ENCODE measurements around the gene PFN1. TPM values are rescaled to one million over a fixed set of nuclear protein-coding genes. Genes with fewer than 3 reads are reported as not detected.

PFN1 gene
- total and polyA plus RNA-seq, 2 of the 8 experiments (the other 6 are each of a cell fraction or from before 2014, with no cell fraction given): 1,355 to 1,949 TPM

- Histone ChIP-seq H3K4me3 (ENCODE audit: extremely low read depth in 1 of 4, insufficient read depth in 2 of 4, low read depth in 3 of 4, low read length in 4 of 4) (no peak overlapping the region), H3K56ac (replicated peaks; ENCODE audit: insufficient read length, low read depth, low read length) (no peak overlapping the region), H3K4ac (replicated peaks; ENCODE audit: insufficient read length, low read depth, low read length) (no peak overlapping the region), H4K5ac (ENCODE audit: insufficient read length, low read depth, low read length) (no peak overlapping the region), H2BK12ac (ENCODE audit: low read depth, low read length) (no peak overlapping the region), H3K36me3 (ENCODE audit: control insufficient read depth in 2 of 4, insufficient read depth in 4 of 4, low read length in 3 of 4) (no peaks in the 10 kb centered on the region), H2BK15ac (ENCODE audit: low read length) (no peak overlapping the region), H3K14ac (ENCODE audit: insufficient read length) (no peak overlapping the region), H3K23me2 (ENCODE audit: low read depth, low read length) (peaks cover 13% of the 10 kb centered on the region), H3K18ac (ENCODE audit: extremely low read depth, low read length) (no peak overlapping the region), H3K4me2 (ENCODE audit: insufficient read depth in 1 of 2, low read depth in 2 of 2, low read length in 2 of 2) (no peak overlapping the region), H4K8ac (ENCODE audit: extremely low read depth, insufficient read depth, low read length) (no peak overlapping the region), H3K4me1 (replicated peaks in 1 of 4; ENCODE audit: control insufficient read depth in 3 of 4, insufficient read depth in 4 of 4, low read length in 3 of 4) (peaks cover under 1 to 8% (median 7%) of the 10 kb centered on the region in 4 experiments), H3K9me3 (ENCODE audit: insufficient read depth in 2 of 2, low read depth in 1 of 2, low read length in 1 of 2) (no peaks in the 10 kb centered on the region), H3K27ac (ENCODE audit: low read depth, low read length) (no peak overlapping the region), H3K27me3 (replicated peaks in 1 of 4; ENCODE audit: control insufficient read depth in 3 of 4, extremely low read depth in 1 of 4, insufficient read depth in 3 of 4, low read length in 3 of 4) (peaks cover 0 to 14% (median 2%) of the 10 kb centered on the region in 4 experiments; a peak in 4 of 7 replicates), H4K20me1 (replicated peaks in 1 of 2; ENCODE audit: control insufficient read depth in 1 of 2, insufficient read depth in 2 of 2, low read length in 2 of 2) (no peaks in the 10 kb centered on the region), H4K91ac (replicated peaks; ENCODE audit: insufficient read length, low read length) (no peak overlapping the region), H2BK120ac (replicated peaks; ENCODE audit: low read depth, low read length) (no peak overlapping the region), H3K9ac (replicated peaks in 1 of 4; ENCODE audit: extremely low read depth in 1 of 4, low read depth in 3 of 4, low read length in 3 of 4) (no peak overlapping the region), H2AK5ac (ENCODE audit: low read depth, low read length) (no peak overlapping the region), H3K23ac (ENCODE audit: insufficient read length) (no peak overlapping the region), H2BK5ac (ENCODE audit: low read depth, low read length) (no peak overlapping the region), H3K79me2 (ENCODE audit: control insufficient read depth in 1 of 2, insufficient read depth in 2 of 2, low read length in 2 of 2) (peaks cover 0 to 8% of the 10 kb centered on the region in 2 experiments; a peak in 2 of 4 replicates), H3K79me1 (ENCODE audit: low read depth, low read length) (peaks cover 8% of the 10 kb centered on the region), H2BK20ac (ENCODE audit: low read length) (no peak overlapping the region), H2AFZ (ENCODE audit: low read length) (no peak overlapping the region)
- ChIA-PET POLR2A (ENCODE audit: partially characterized antibody) (interaction anchor here (1.2 to 1.9 kb wide), 2 partner anchors 30 to 42 kb away, joined by 3 to 4 read pairs; no protein-coding TSS in a partner anchor), CTCF (ENCODE audit: partially characterized antibody) (interaction anchor here (1.5 kb wide), 1 partner anchor 13 kb away, joined by 5 read pairs; no protein-coding TSS in a partner anchor)
- FAIRE-seq (no peak), DNase-seq (ENCODE audit: low read depth in 1 of 2, low spot score in 2 of 2) (no peak)
- WGBS, 2 experiments (ENCODE audit: extremely low coverage in 1 of 2, insufficient coverage in 1 of 2, insufficient read length in 1 of 2, insufficient replicate concordance in 2 of 2, low coverage in 1 of 2, low lambda C conversion rate in 2 of 2, missing lambda C conversion rate in 1 of 2): 86% methylated on average over 6 of the region's 6 CpGs; no CpG with 5 or more reads in 1 of the 2 experiments
- TF ChIP-seq CTBP2 (IDR thresholded peaks at IDR 0.05; ENCODE audit: borderline replicate concordance, insufficient read depth, insufficient read length, low read length): no peak
- no peak for TF ChIP-seq JUND (IDR thresholded peaks at IDR 0.05; ENCODE audit: low read length)
- no peak for TF ChIP-seq ATF3 (IDR thresholded peaks at IDR 0.05; ENCODE audit: insufficient read depth, low read depth, low read length)
- no peak for TF ChIP-seq SP4 (IDR thresholded peaks at IDR 0.05; ENCODE audit: low read length)
- no peak for TF ChIP-seq USF2 (IDR thresholded peaks at IDR 0.05; ENCODE audit: low read length)
- TF ChIP-seq SAP30 (IDR thresholded peaks at IDR 0.05; ENCODE audit: insufficient read depth, insufficient replicate concordance, low read length): no peak
- TF ChIP-seq NANOG (IDR thresholded peaks at IDR 0.05; ENCODE audit: insufficient read depth, low read depth, low read length, poor library complexity, severe bottlenecking): no peak
- TF ChIP-seq BACH1 (IDR thresholded peaks at IDR 0.05; ENCODE audit: low read length): no peak
Observed at GRCh38 chr17:4994081-4994595, 45.8 kb upstream of the PFN1 start.

All from H1 (cell line).